ENCODE data around the gene SVEP1.

GRCh38 chr9:110479481-110479880 is 100.1 kb downstream of the SVEP1 start:
- TF ChIP-seq CTCF (IDR thresholded peaks at IDR 0.05): no peak
- no peak for TF ChIP-seq POLR2A (IDR thresholded peaks at IDR 0.05)
